Measurements from ENCODE around the gene DROSHA.

DNA sequence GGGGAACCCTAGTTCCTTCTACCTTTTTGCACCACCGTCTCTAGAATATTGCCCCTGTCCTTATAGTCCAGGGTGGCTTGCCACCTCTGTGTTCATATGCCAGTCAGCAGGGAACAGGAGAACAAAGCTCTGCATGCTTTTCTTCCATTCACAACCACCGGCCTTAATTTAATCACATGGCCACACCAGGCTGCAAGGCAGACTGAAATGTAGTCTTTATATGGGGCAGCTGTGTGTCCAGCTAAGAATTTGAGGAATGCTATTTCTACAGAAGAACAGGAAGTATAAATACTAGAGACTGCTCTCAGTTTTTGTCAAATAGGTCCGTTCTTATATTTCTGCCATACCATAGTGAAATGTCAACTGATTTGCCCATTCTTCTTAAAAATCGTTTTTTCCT lies 6.0 kb upstream of the DROSHA start:
- TF ChIP-seq JUN (IDR thresholded peaks at IDR 0.05; ENCODE audit: borderline replicate concordance, insufficient read depth, insufficient read length, low read depth) = no peak
- no peak for TF ChIP-seq POLR2A (IDR thresholded peaks at IDR 0.05; ENCODE audit: low read depth, low read length)
- TF ChIP-seq, protein P1, sequence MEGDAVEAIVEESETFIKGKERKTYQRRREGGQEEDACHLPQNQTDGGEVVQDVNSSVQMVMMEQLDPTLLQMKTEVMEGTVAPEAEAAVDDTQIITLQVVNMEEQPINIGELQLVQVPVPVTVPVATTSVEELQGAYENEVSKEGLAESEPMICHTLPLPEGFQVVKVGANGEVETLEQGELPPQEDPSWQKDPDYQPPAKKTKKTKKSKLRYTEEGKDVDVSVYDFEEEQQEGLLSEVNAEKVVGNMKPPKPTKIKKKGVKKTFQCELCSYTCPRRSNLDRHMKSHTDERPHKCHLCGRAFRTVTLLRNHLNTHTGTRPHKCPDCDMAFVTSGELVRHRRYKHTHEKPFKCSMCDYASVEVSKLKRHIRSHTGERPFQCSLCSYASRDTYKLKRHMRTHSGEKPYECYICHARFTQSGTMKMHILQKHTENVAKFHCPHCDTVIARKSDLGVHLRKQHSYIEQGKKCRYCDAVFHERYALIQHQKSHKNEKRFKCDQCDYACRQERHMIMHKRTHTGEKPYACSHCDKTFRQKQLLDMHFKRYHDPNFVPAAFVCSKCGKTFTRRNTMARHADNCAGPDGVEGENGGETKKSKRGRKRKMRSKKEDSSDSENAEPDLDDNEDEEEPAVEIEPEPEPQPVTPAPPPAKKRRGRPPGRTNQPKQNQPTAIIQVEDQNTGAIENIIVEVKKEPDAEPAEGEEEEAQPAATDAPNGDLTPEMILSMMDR (IDR thresholded peaks at IDR 0.05; ENCODE audit: extremely low read depth in 1 of 2, insufficient read depth in 1 of 2, low read depth in 1 of 2, low read length in 2 of 2) = no peak
- no peak for TF ChIP-seq EZH2 (IDR thresholded peaks at IDR 0.05; ENCODE audit: borderline replicate concordance, low read depth, low read length, severe bottlenecking)
- TF ChIP-seq GATA2 (IDR thresholded peaks at IDR 0.05; ENCODE audit: insufficient read depth, insufficient read length, low read depth, low read length) = no peak
- TF ChIP-seq POLR2AphosphoS5 (IDR thresholded peaks at IDR 0.05; ENCODE audit: insufficient read depth, low read depth, low read length) = no peak
- TF ChIP-seq, protein P2, sequence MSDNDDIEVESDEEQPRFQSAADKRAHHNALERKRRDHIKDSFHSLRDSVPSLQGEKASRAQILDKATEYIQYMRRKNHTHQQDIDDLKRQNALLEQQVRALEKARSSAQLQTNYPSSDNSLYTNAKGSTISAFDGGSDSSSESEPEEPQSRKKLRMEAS (IDR thresholded peaks at IDR 0.05; ENCODE audit: insufficient read depth, insufficient read length) = no peak

All from endothelial cell of umbilical vein (primary cell).